Body of pancreas (tissue), 4 donors: ENCODE data around the gene MRPL27.

Source experiments
- CTCF ChIP-seq, 7 experiments: fragments of 450-650 bp in 4 of 7; fragments of 200-600 bp in 3 of 7; sonication (generic) in 3 of 7; IDR thresholded peaks; one replicate each; pipeline ENCODE4 v1.5.1; 2016 to 2019; ENCODE audit warnings: antibody characterized with exemption in 7 of 7
- POLR2A ChIP-seq, 3 donors: fragments of 450-650 bp; IDR thresholded peaks; one replicate each; pipeline ENCODE4 v1.6.1; 2016; ENCODE audit warnings: antibody characterized with exemption in 3 of 3, mild to moderate bottlenecking in 2 of 3

GRCh38 chr17:50392621-50393020 is 19.6 kb upstream of the MRPL27 start:
- no peak for TF ChIP-seq CTCF (IDR thresholded peaks at IDR 0.05)
- TF ChIP-seq POLR2A (IDR thresholded peaks at IDR 0.05), result no peak
